NCI-H2196 (cell line): ENCODE measurements around the gene GPATCH1.
"Not testable (repeated sequence)": the region's sequence is repeated elsewhere in the genome, so short reads cannot be mapped to it uniquely, and the experiment has no call there.

Experiments
- DNase-seq: peaks from one replicate; lab custom pipeline; 2025; ENCODE audit not compliant: unreplicated experiment; lab: John Stamatoyannopoulos, UW

Gene GPATCH1

GRCh38 chr19:33111587-33111986 lies 30.6 kb downstream of the GPATCH1 start:
- DNase-seq = no peak

GRCh38 chr19:33114312-33114711 lies 33.3 kb downstream of the GPATCH1 start:
- DNase-seq = no peak

GRCh38 chr19:33117501-33117900 lies 36.5 kb downstream of the GPATCH1 start:
- DNase-seq = no peak

- no peak for DNase-seq
Measured at GRCh38 chr19:33118643-33119042, 37.7 kb downstream of the GPATCH1 start.

GRCh38 chr19:33124207-33125098 lies 43.5 kb downstream of the GPATCH1 start:
- no peak for DNase-seq

- peak; percentile 50 for DNase-seq
Measured at GRCh38 chr19:33125929-33126388, 45.0 kb downstream of the GPATCH1 start.

GRCh38 chr19:33126712-33127111 lies 45.7 kb downstream of the GPATCH1 start:
- DNase-seq = not testable (repeated sequence)

- no peak for DNase-seq
Measured at GRCh38 chr19:33129901-33130300, 48.9 kb downstream of the GPATCH1 start.

- DNase-seq = no peak
Measured at GRCh38 chr19:33130433-33130832, 49.5 kb downstream of the GPATCH1 start.

- no peak for DNase-seq
Measured at GRCh38 chr19:33132021-33132420, 51.0 kb downstream of the GPATCH1 start, which contains the start of gene WDR88. Gene WDR88, plus strand, starts transcription at chr19:33132114. Its CDS starts 56 bp downstream, at chr19:33132170.

- no peak for DNase-seq
Measured at GRCh38 chr19:33132425-33132824, 51.4 kb downstream of the GPATCH1 start.

- DNase-seq = peak; percentile 19
Measured at GRCh38 chr19:33133438-33134031, 52.6 kb downstream of the GPATCH1 start.

- DNase-seq = no peak
Measured at GRCh38 chr19:33134571-33135041, 53.6 kb downstream of the GPATCH1 start.

GRCh38 chr19:33139165-33139564 lies 58.2 kb downstream of the GPATCH1 start:
- DNase-seq = no peak

- DNase-seq = peak; percentile 44
Measured at GRCh38 chr19:33143897-33144405, 63.0 kb downstream of the GPATCH1 start.

- no peak for DNase-seq
Measured at GRCh38 chr19:33146209-33146608, 65.2 kb downstream of the GPATCH1 start.

GRCh38 chr19:33147538-33147937 lies 66.6 kb downstream of the GPATCH1 start:
- no peak for DNase-seq

- no peak for DNase-seq
Measured at GRCh38 chr19:33150852-33151518, 70.0 kb downstream of the GPATCH1 start.

- no peak for DNase-seq
Measured at GRCh38 chr19:33152176-33152575, 71.2 kb downstream of the GPATCH1 start.

- not testable (repeated sequence) for DNase-seq
Measured at GRCh38 chr19:33152625-33153024, 71.6 kb downstream of the GPATCH1 start.

- DNase-seq = not testable (repeated sequence)
Measured at GRCh38 chr19:33154313-33154712, 73.3 kb downstream of the GPATCH1 start.
